ENCODE data around the gene NOP10. TPM values are rescaled to one million over a fixed set of nuclear protein-coding genes. Genes with fewer than 3 reads are reported as not detected.
A peak's percentile ranks its signal among the peaks of the same experiment; 100 is the strongest.

The NOP10 gene
- polyA plus RNA-seq, 1 donor (not counting 4 experiments of a cell fraction or from before 2014, with no cell fraction given) = 663 TPM

GRCh38 chr15:34360298-34360697 is 17.4 kb upstream of the NOP10 start:
- FAIRE-seq = peak; percentile 46

GRCh38 chr15:34359416-34359815 is 16.5 kb upstream of the NOP10 start:
- H3K9me3 ChIP-seq (ENCODE audit: control insufficient read depth, low read depth, low read length) = no peaks in the 10 kb centered on the region
- FAIRE-seq (no peak), DNase-seq (ENCODE audit: low read depth, low spot score) (no peak)
- H4K20me1 ChIP-seq (ENCODE audit: control insufficient read depth, extremely low read depth, insufficient read depth, low read length) = peaks cover 3% of the 10 kb centered on the region
- H3K4me3 ChIP-seq (ENCODE audit: control insufficient read depth in 2 of 3, extremely low read depth in 1 of 3, insufficient read depth in 2 of 3, low read depth in 1 of 3, low read length in 3 of 3) = no peak overlapping the region
- H3K4me2 ChIP-seq (ENCODE audit: control insufficient read depth, extremely low read depth, insufficient read depth, low read depth, low read length) = no peak overlapping the region
- peaks cover 2% of the 10 kb centered on the region for H3K79me2 ChIP-seq (ENCODE audit: control insufficient read depth, insufficient read depth, low read length)
- peaks cover 11% of the 10 kb centered on the region for H3K4me1 ChIP-seq (ENCODE audit: control insufficient read depth, extremely low read depth, insufficient read depth, low read length)
- TF ChIP-seq CTCF (optimal IDR thresholded peaks at IDR 0.05 in 1 of 3, IDR thresholded peaks at IDR 0.05 in 1 of 3, conservative IDR thresholded peaks at IDR 0.05 in 1 of 3; ENCODE audit: extremely low read depth in 1 of 3, insufficient read depth in 2 of 3, low read length in 3 of 3) (no peak), EZH2 (IDR thresholded peaks at IDR 0.05; ENCODE audit: low read length) (no peak)
- H3K27me3 ChIP-seq (ENCODE audit: control insufficient read depth, extremely low read depth, insufficient read depth, low read length) = no peaks in the 10 kb centered on the region
- dilution Hi-C loops (cut with MboI; ENCODE audit: extremely low pct_ligation_motif_present, low sequenced_read_pairs) = no loop called here
- H3K9ac ChIP-seq (ENCODE audit: control insufficient read depth, extremely low read depth, insufficient read depth, low read length) = no peak overlapping the region
- peaks cover 36 to 38% of the 10 kb centered on the region in 2 experiments for H3K36me3 ChIP-seq (ENCODE audit: control insufficient read depth in 2 of 2, extremely low read depth in 1 of 2, insufficient read depth in 2 of 2, low read length in 2 of 2)
- H3K27ac ChIP-seq (ENCODE audit: control insufficient read depth, insufficient read depth, low read length) = no peak overlapping the region
- no peak overlapping the region for H2AFZ ChIP-seq (ENCODE audit: control insufficient read depth, low read length)
- H3K9me1 ChIP-seq (ENCODE audit: control insufficient read depth, extremely low read depth, insufficient read depth, low read length) = peaks cover 6% of the 10 kb centered on the region

More at GRCh38 chr15:34360298-34360697, 17.4 kb upstream of the NOP10 start:
- no peak for DNase-seq (ENCODE audit: low read depth, low spot score)
- Histone ChIP-seq H4K20me1 (ENCODE audit: control insufficient read depth, extremely low read depth, insufficient read depth, low read length) (peaks cover 3% of the 10 kb centered on the region), H2AFZ (ENCODE audit: control insufficient read depth, low read length) (no peak overlapping the region), H3K36me3 (ENCODE audit: control insufficient read depth in 2 of 2, extremely low read depth in 1 of 2, insufficient read depth in 2 of 2, low read length in 2 of 2) (peaks cover 34 to 45% of the 10 kb centered on the region in 2 experiments), H3K4me2 (ENCODE audit: control insufficient read depth, extremely low read depth, insufficient read depth, low read depth, low read length) (no peak overlapping the region), H3K9me3 (ENCODE audit: control insufficient read depth, low read depth, low read length) (no peaks in the 10 kb centered on the region), H3K4me1 (ENCODE audit: control insufficient read depth, extremely low read depth, insufficient read depth, low read length) (peaks cover 11% of the 10 kb centered on the region), H3K79me2 (ENCODE audit: control insufficient read depth, insufficient read depth, low read length) (peaks cover 9% of the 10 kb centered on the region), H3K27me3 (ENCODE audit: control insufficient read depth, extremely low read depth, insufficient read depth, low read length) (no peaks in the 10 kb centered on the region), H3K9ac (ENCODE audit: control insufficient read depth, extremely low read depth, insufficient read depth, low read length) (no peak overlapping the region), H3K4me3 (ENCODE audit: control insufficient read depth in 2 of 3, extremely low read depth in 1 of 3, insufficient read depth in 2 of 3, low read depth in 1 of 3, low read length in 3 of 3) (no peak overlapping the region), H3K9me1 (ENCODE audit: control insufficient read depth, extremely low read depth, insufficient read depth, low read length) (peaks cover 6% of the 10 kb centered on the region), H3K27ac (ENCODE audit: control insufficient read depth, insufficient read depth, low read length) (no peak overlapping the region)
- TF ChIP-seq EZH2 (IDR thresholded peaks at IDR 0.05; ENCODE audit: low read length) (no peak), CTCF (optimal IDR thresholded peaks at IDR 0.05 in 1 of 3, IDR thresholded peaks at IDR 0.05 in 1 of 3, conservative IDR thresholded peaks at IDR 0.05 in 1 of 3; ENCODE audit: extremely low read depth in 1 of 3, insufficient read depth in 2 of 3, low read length in 3 of 3) (peak in 1 of 3 experiments; percentile 30)
- dilution Hi-C loops (cut with MboI; ENCODE audit: extremely low pct_ligation_motif_present, low sequenced_read_pairs) = no loop called here

All from keratinocyte (primary cell).